GM20000 (cell line): ENCODE results near the gene NTN5.

Experiments
- DNase-seq: peaks from one replicate; pipeline ENCODE4 v3.0.0; 2012; ENCODE audit warnings: low spot score
- CTCF ChIP-seq: IDR thresholded peaks from 2 replicates; pipeline ENCODE4 v1.5.1; 2012; ENCODE audit warnings: mild to moderate bottlenecking, control low read depth; ENCODE audit errors: extremely low read depth, missing control alignments

NTN5 gene

GRCh38 chr19:48637948-48638830 lies 34.6 kb downstream of the NTN5 start:
- no peak for TF ChIP-seq CTCF
- peak; percentile 86 for DNase-seq

GRCh38 chr19:48637449-48637947 lies 35.3 kb downstream of the NTN5 start:
- no peak for TF ChIP-seq CTCF
- DNase-seq: peak; percentile 95

- no peak for TF ChIP-seq CTCF
- DNase-seq: no peak
These were observed 35.9 kb downstream of the NTN5 start, which contains the start of gene DBP for GRCh38 chr19:48636859-48637448. TSS of gene DBP (minus strand) at chr19:48637379. CDS start at chr19:48636994, 385 bp downstream.

- no peak for TF ChIP-seq CTCF
- no peak for DNase-seq
These were observed 36.6 kb downstream of the NTN5 start for GRCh38 chr19:48635966-48636858.

GRCh38 chr19:48635263-48635965 lies 37.4 kb downstream of the NTN5 start:
- DNase-seq: peak; percentile 93

More at GRCh38 chr19:48635263-48635965, 37.4 kb downstream of the NTN5 start:
- TF ChIP-seq CTCF: no peak
